HG03342 (cell line): ENCODE results near the gene NELFCD.
"Not testable (repeated sequence)": the region's sequence is repeated elsewhere in the genome, so short reads cannot be mapped to it uniquely, and the experiment has no call there.

ENCODE experiments used
- ATAC-seq: cut with Tn5 transposase; IDR thresholded peaks from one replicate; pipeline ENCODE4 v1.9.1; 2021; ENCODE audit warnings: mild to moderate bottlenecking, moderate library complexity; ENCODE audit not compliant: unreplicated experiment

Gene NELFCD

DNA sequence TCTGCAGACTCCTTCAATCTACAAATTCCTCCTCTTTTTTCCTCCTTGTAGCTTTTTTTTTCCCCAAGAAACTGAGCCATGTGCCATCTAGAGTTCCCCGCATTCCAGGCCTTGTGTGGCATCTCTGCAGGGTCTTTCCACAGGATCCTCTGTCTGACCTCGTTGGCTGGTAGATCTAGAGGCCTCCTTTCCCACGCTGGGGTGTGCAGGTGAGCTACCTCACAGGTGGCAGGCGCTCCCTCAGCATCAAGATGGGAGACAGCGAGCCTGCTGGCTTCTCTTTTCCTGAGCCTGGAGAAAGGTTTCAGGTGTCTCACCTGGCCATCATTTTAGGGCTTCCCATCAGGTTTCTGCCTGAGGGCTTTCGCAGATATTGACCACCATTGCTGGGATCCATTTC lies 9.6 kb upstream of the NELFCD start:
- ATAC-seq = no peak

- ATAC-seq = no peak
Measured at GRCh38 chr20:58973179-58973578, 7.9 kb upstream of the NELFCD start.

GRCh38 chr20:58973866-58974265 lies 7.2 kb upstream of the NELFCD start:
- no peak for ATAC-seq

- no peak for ATAC-seq
Measured at GRCh38 chr20:58975353-58975752, 5.7 kb upstream of the NELFCD start.

GRCh38 chr20:58976061-58976730 lies 4.9 kb upstream of the NELFCD start:
- ATAC-seq = no peak

GRCh38 chr20:58978351-58979190 lies 2.5 kb upstream of the NELFCD start:
- no peak for ATAC-seq

DNA sequence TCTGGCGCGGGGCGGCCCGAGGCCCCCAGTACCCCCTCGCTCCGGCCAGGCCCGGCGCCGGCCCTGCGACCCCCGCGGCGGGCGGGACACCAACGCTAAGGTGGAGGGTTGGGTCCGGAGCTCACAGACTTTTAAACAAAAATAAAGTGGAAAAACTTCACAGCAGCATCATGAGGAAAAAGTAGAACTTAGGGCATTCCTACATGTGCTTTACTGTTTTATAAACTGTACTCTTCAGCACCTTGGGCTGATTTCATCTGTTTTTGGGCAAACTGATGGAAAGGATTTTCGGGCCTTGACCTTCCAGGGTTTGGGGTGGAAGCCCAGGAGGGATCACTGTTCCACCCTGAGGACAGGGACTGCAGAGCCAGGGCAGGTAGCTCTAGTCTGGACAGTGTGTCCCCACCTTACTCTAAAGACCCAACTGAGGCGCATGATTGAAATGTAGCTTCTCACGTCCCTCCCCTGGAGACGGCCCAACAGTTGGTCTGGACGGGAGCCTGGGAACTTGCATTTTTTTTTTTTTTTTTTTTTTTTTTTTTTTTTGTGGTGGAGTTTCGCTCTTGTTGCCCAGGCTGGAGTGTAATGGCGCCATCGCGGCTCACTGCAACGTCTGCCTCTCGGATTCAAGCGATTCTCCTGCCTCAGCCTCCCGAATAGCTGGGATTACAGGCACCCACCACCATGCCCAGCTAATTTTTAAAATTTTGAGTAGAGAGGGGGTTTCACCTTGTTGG lies 740 bp downstream of the NELFCD start:
- peak; percentile 27 for ATAC-seq

DNA sequence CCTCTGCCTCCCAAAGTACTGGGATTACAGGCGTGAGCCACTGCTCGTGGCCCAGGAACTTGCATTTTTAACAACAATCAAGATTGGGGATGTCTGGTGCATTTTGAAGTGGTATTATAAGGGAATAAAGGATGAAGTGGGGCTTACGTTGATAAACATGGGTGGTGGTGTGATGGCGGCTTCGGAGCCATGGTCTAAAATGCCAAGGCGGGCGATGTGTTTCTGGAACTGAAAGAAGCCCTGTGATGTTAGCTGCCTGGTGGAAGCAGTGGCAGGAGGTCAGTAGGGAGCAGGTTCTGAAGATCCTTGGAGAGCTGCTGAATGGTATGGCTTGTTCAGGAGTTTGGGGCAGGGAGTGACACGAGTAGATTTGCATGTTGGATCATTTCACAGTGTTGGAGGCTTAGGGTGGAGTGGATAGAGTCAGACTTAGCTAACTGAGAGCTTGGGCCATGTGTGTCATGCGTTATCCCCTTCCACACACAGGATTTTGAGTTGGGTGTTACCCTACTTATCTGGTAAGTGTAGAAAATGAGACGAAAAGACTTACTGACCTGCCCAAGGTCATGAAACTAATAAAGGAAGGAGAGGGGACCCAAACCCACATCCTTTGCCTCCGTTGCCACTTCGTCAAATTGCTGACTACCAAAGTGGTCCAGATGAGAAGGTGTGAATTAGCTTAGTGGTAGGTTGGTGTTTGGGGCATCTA lies 1.5 kb downstream of the NELFCD start:
- no peak for ATAC-seq

DNA sequence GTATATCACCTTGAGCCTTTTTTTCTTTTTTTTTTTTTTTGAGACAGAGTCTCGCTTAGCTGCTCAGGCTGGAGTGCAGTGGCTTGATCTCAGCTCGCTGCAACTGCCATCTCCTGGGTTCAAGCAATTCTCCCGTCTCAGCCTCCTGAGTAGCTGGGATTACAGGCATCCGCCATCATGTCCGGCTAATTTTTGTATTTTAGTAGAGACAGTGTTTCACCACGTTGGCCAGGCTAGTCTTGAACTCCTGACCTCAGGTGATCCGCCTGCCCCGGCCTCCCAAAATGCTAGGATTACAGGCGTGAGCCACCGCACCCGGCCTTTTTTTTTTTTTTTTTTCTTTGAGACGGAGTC lies 2.0 kb downstream of the NELFCD start:
- ATAC-seq = not testable (repeated sequence)

GRCh38 chr20:58984691-58985090 lies 3.6 kb downstream of the NELFCD start:
- ATAC-seq = no peak

- no peak for ATAC-seq
Measured at GRCh38 chr20:58985656-58986055, 4.6 kb downstream of the NELFCD start.

GRCh38 chr20:58986286-58986967 lies 5.4 kb downstream of the NELFCD start:
- no peak for ATAC-seq

DNA sequence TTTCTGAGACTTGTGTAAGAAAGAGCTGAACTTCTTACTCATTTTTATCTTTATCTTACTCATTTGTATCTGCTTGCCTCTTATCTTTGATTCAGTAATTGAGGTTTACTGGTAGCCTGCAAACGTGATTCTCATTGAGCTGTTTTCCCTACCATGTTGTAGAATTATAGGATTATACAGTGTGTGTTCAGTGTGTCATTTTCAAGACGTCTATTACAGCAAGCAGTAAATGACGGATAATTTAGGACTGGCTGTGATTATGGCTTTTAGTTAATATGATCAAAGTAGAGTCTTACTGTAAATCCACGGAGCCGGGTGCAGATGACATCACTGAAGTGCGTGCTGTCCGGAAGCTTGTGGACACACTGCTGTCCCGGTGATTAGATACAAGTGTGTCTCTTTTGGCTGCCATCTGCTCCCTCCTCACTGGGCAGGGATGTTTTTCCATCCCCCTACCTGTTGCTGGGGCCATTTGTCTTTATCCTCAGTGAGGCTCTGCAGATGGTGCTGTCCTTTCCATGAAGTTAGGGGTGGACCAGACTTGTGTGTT lies 6.0 kb downstream of the NELFCD start:
- ATAC-seq = no peak

GRCh38 chr20:58987790-58988564 lies 6.9 kb downstream of the NELFCD start:
- no peak for ATAC-seq

DNA sequence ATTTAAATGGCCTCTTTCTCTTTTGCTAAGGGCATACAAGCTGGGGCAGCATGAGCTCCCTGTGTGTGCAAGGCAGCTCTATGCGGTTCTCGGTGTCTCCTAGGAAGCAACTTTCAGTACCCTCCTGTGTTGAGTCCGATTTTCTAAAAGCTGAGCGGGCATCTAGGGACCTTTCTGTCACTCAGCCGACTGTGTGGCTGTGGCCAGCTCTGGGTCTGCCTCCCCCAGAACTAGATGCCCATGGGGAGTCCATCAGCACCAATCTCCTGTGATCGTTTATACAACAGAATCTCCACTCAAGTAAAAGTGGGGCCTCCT lies 7.5 kb downstream of the NELFCD start:
- ATAC-seq = no peak

DNA sequence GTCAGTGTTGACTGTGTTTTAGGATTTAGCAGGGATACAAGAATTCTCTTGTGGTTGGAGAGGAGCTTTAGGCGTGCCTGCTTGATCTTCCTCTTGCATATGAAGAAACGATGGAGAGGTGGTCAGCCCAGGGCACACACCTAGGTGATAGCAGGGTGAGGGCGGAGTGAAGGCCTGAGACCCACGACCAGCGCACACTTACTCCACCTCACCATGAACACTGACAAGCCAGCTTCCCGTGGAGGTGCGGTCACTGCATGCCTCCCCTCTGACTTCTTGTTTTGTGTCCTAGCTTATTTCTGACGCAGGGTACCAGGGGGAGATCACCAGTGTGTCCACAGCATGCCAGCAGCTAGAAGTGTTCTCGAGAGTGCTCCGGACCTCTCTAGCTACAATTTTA lies 8.1 kb downstream of the NELFCD start:
- no peak for ATAC-seq

DNA sequence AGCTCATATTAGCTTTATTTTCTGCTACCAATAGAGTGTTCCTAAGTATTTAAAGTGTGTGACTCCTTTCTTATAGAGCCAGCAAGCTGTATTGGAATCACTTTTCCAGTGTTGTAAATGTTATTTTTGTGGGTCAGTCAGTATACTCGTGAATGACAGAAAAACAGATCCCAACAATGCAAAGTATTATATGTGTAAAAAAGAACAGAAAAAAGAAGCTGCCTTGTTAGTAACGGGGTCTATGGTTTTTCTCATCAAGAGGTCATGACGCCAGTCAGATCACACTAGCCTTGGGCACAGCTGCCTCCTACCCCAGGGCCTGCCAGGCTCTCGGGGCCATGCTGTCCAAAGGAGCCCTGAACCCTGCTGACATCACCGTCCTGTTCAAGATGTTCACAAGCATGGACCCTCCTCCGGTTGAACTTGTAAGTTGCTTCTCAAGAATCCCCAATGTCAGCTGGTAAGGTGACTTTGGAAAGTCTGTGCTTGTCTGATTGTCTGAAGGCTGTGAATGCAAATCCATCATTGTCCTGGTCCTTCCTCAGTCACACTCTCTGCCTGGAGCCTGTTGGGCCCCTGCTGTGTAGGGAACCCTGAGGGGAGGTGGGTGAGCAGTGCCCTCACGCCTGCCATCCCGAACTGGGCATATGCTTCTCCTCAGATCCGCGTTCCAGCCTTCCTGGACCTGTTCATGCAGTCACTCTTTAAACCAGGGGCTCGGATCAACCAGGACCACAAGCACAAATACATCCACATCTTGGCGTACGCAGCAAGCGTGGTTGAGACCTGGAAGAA lies 9.8 kb downstream of the NELFCD start:
- ATAC-seq = no peak

DNA sequence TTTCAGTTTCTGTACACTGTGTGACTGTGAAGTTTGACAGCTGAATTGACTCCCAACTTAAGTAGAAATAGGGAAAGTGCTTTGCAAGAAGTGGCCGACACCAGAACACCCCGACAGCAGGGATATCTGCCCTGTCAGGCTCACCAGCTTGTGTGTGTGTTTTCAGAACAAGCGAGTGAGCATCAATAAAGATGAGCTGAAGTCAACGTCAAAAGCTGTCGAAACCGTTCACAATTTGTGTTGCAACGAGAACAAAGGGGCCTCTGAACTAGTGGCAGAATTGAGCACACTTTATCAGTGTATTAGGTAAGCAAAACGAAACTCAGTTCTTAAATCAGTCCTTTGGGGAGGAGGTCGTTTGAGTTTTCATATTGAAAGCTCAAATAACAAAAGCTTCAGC lies 10.7 kb downstream of the NELFCD start:
- no peak for ATAC-seq

GRCh38 chr20:58992911-58993310 lies 11.9 kb downstream of the NELFCD start:
- ATAC-seq = no peak
